ENCODE measurements around the gene TBC1D5. TPM values are rescaled to one million over a fixed set of nuclear protein-coding genes. Genes with fewer than 3 reads are reported as not detected.

The TBC1D5 gene
- total and polyA plus RNA-seq, 12 donors = 6.7 to 35.6 (median 30.5) TPM

- ATAC-seq = peak in 3 of 8 donors; percentile 44 to 60 (median 54)
- intact Hi-C loops (cut with DNase I) = no loop called here
- Histone ChIP-seq H3K9me3 (peaks cover 0 to 6% (median 0%) of the 10 kb centered on the region in 11 donors), H3K36me3 (peaks cover 0 to 27% (median 2%) of the 10 kb centered on the region in 9 donors), H3K4me3 (no peak overlapping the region), H3K27me3 (no peaks in the 10 kb centered on the region), H3K4me1 (peaks cover 0 to 30% (median 10%) of the 10 kb centered on the region in 9 donors), H3K27ac (peak overlapping the region in 3 of 10 donors; percentile 6 to 47 (median 33))
- DNase-seq = no peak
- 87 to 97% methylated on average over 4 of the region's 4 CpGs for WGBS, 2 donors
- TF ChIP-seq CTCF (IDR thresholded peaks at IDR 0.05) = no peak
Measured at GRCh38 chr3:17207979-17208378, 534.5 kb downstream of the TBC1D5 start.

DNA sequence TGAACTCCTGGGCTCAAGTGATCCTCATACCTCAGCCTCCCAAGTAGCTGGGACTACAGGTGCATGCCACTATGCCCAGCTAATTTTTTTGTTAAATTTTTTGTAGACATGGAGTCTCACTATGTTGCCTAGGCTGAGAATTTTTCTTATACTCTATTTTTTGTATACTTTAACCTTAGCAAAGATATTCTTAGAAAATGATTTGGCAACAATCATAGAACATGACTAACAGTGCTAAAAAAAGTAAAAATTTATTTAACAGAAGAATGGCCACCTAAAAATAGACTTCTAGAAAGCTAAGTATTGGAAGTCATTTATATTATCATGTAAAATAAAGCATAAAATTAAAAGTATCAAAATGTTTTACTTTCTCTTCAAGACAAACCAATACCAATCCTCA lies 535.4 kb downstream of the TBC1D5 start:
- ATAC-seq = peak in 2 of 8 donors; percentile 55 to 56
- no peak for DNase-seq
- peaks cover 0 to 30% (median 10%) of the 10 kb centered on the region in 9 donors for H3K4me1 ChIP-seq
- TF ChIP-seq CTCF (IDR thresholded peaks at IDR 0.05) = no peak
- intact Hi-C loops (cut with DNase I) = no loop called here
- no peak overlapping the region for H3K4me3 ChIP-seq
- H3K9me3 ChIP-seq = peaks cover 0 to 16% (median 9%) of the 10 kb centered on the region in 11 donors
- peak overlapping the region in 1 of 10 donors; percentile 47 for H3K27ac ChIP-seq
- H3K36me3 ChIP-seq = peaks cover 0 to 26% (median 7%) of the 10 kb centered on the region in 9 donors
- no peaks in the 10 kb centered on the region for H3K27me3 ChIP-seq

- Histone ChIP-seq H3K36me3 (peaks cover 0 to 44% (median 7%) of the 10 kb centered on the region in 9 donors), H3K27me3 (no peaks in the 10 kb centered on the region), H3K27ac (no peak overlapping the region), H3K9me3 (peaks cover 0 to 18% (median 10%) of the 10 kb centered on the region in 11 donors), H3K4me1 (peaks cover 0 to 30% (median 10%) of the 10 kb centered on the region in 9 donors), H3K4me3 (no peak overlapping the region)
- WGBS, 2 donors = 82 to 89% methylated on average over 3 of the region's 3 CpGs
- intact Hi-C loops (cut with DNase I) = no loop called here
- DNase-seq (no peak), ATAC-seq (no peak)
- TF ChIP-seq CTCF (IDR thresholded peaks at IDR 0.05) = no peak
Measured at GRCh38 chr3:17204049-17204650, 538.3 kb downstream of the TBC1D5 start.

DNA sequence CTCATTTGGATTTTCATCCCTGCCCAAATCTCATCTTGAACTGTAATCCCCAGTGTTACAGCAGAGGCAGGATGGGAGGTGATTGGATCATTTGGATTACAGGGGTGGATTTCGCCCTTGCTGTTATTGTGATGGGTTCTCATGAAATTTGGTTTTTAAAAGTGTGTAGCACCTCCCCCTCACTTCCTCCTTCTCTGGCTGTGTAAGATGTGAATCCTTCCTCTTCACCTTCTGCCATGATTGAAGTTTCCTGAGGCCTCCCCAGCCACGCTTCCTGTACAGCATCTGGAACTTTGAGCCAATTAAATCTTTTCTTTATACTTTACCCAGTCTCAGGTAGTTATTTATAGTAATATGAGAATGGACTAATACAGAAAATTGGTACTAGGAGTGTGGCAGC lies 540.9 kb downstream of the TBC1D5 start:
- 97 to 98% methylated on average over 2 of the region's 2 CpGs for WGBS, 2 donors
- intact Hi-C loops (cut with DNase I) = no loop called here

More for the DNA sequence above, 540.9 kb downstream of the TBC1D5 start:
- Histone ChIP-seq H3K4me1 (peaks cover 0 to 11% (median 0%) of the 10 kb centered on the region in 9 donors), H3K9me3 (peaks cover 0 to 18% (median 10%) of the 10 kb centered on the region in 11 donors), H3K27ac (no peak overlapping the region), H3K36me3 (peaks cover 0 to 44% (median 8%) of the 10 kb centered on the region in 9 donors), H3K4me3 (no peak overlapping the region), H3K27me3 (no peaks in the 10 kb centered on the region)
- no peak for ATAC-seq
- DNase-seq = no peak
- TF ChIP-seq CTCF (IDR thresholded peaks at IDR 0.05) = no peak
